H1 (cell line): ENCODE measurements around the gene SLIT3. TPM values are rescaled to one million over a fixed set of nuclear protein-coding genes. Genes with fewer than 3 reads are reported as not detected.

Experiments
- FOSL1 ChIP-seq: IDR thresholded peaks from 2 replicates; pipeline ENCODE4 v1.6.1; 2011; ENCODE audit warnings: mild to moderate bottlenecking, low read depth, low read length, moderate library complexity; ENCODE audit not compliant: insufficient read depth
- GTF2F1 ChIP-seq: IDR thresholded peaks from 2 replicates; pipeline ENCODE4 v1.6.1; 2012; ENCODE audit warnings: low read depth, low read length, improper control_type of control experiment, borderline replicate concordance
- KDM1A ChIP-seq: fragments of 200-600, 300-600 bp; sonication (generic); IDR thresholded peaks from 2 replicates; pipeline ENCODE4 v1.7.1; 2016; ENCODE audit warnings: mild to moderate bottlenecking, low read length, borderline replicate concordance
- MAFK ChIP-seq: IDR thresholded peaks from 2 replicates; pipeline ENCODE4 v1.6.1; 2012; ENCODE audit warnings: low read depth, mild to moderate bottlenecking, improper control_type of control experiment, low read length
- NRF1 ChIP-seq: IDR thresholded peaks from 2 replicates; pipeline ENCODE4 v1.6.1; 2011; ENCODE audit warnings: mild to moderate bottlenecking, low read depth, low read length, improper control_type of control experiment
- PHF8 ChIP-seq: fragments of 200-600 bp; sonication (generic); conservative IDR thresholded peaks from 2 replicates; pipeline ENCODE4 v1.7.1; 2012; ENCODE audit warnings: low read depth, mild to moderate bottlenecking, inconsistent platforms, low read length, moderate library complexity
- SAP30 ChIP-seq: fragments of 300-600 bp; sonication (generic); IDR thresholded peaks from 2 replicates; pipeline ENCODE4 v1.7.1; 2012; ENCODE audit warnings: low read length, moderate library complexity, mild to moderate bottlenecking, inconsistent platforms; ENCODE audit not compliant: insufficient read depth, insufficient replicate concordance
- TCF12 ChIP-seq: IDR thresholded peaks from 2 replicates; pipeline ENCODE4 v1.6.1; 2011; ENCODE audit warnings: low read depth, mild to moderate bottlenecking, low read length
- polyA plus RNA-seq, 7 experiments: library from polyadenylated mRNA; depleted of rRNA in 3 of 7; stranded (reverse) in 5 of 7; unstranded in 2 of 7; fragments of >200 nt in 5 of 7; fragments of 200-250 nt in 2 of 7; gene quantifications; 1 replicate in 5 of 7; 2 replicates in 1 of 7; 4 replicates in 1 of 7; pipeline versions ENCODE4 v1.2.1 to v1.2.3, GENCODE V29; 2011 to 2013; ENCODE audit warnings: missing spikeins in 2 of 7, mixed read lengths in 2 of 7
- total RNA-seq: library from RNA; stranded (reverse); fragmentation: NEBNext Ultra II Directional; extraction: Animal tissue kit (Norgen Biotek cat#: 25700); gene quantifications from 2 replicates; pipeline ENCODE4 v1.2.1, GENCODE V29; 2021
- TF ChIP-seq, protein P1 (sequence below), 3 experiments: IDR thresholded peaks; 1 replicate in 2 of 3; 2 replicates in 1 of 3; pipeline versions ENCODE4 v1.5.1 to v1.6.1; 2011; ENCODE audit warnings: low read length in 3 of 3, mild to moderate bottlenecking in 3 of 3, inconsistent platforms in 2 of 3, low read depth in 1 of 3, moderate library complexity in 1 of 3; ENCODE audit not compliant: insufficient read depth in 1 of 3; ENCODE audit errors: control extremely low read depth in 1 of 3

SLIT3 gene
- total and polyA plus RNA-seq, 2 of the 8 experiments (the other 6 are each of a cell fraction or from before 2014, with no cell fraction given), result 1.1 to 1.2 TPM

DNA sequence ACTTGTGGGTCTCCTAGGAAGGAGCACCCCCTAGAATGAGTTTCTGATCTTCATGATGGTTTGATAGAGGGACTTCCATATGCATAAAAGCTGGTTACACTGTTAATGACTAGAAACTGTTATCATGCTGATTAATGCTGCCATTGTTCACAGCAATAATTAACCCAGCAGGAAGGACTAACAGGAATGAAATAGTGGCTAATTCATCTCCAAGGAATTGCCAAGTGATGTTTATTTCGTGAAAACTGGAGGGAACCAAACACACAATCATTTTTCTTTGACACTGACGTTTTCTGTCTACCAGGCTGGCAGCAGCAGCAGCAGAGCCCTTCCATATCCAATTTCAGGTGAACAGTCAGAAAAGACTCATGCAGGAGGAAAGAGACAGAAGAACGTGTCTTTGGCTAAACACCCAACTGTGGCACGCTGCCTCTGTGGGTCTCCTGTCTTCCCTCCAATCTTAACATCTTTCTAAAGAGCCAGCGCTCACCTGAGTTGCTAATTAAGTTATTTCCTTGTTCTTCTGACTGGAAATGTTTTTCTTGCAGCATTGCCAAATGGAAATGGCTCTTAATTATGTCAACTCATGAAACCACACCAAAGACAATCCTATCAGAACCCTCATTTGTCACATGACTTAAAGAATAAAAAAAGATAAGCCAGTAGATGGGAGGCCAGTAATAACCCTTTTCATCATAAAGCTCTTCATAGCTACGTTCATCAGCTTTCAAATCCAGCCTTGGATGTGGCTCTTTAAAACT, 181.5 kb downstream of the SLIT3 start (continued):
- TF ChIP-seq, protein P1, sequence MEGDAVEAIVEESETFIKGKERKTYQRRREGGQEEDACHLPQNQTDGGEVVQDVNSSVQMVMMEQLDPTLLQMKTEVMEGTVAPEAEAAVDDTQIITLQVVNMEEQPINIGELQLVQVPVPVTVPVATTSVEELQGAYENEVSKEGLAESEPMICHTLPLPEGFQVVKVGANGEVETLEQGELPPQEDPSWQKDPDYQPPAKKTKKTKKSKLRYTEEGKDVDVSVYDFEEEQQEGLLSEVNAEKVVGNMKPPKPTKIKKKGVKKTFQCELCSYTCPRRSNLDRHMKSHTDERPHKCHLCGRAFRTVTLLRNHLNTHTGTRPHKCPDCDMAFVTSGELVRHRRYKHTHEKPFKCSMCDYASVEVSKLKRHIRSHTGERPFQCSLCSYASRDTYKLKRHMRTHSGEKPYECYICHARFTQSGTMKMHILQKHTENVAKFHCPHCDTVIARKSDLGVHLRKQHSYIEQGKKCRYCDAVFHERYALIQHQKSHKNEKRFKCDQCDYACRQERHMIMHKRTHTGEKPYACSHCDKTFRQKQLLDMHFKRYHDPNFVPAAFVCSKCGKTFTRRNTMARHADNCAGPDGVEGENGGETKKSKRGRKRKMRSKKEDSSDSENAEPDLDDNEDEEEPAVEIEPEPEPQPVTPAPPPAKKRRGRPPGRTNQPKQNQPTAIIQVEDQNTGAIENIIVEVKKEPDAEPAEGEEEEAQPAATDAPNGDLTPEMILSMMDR (IDR thresholded peaks at IDR 0.05; ENCODE audit: control extremely low read depth in 1 of 3, insufficient read depth in 1 of 3, low read depth in 1 of 3, low read length in 3 of 3), result no peak
- TF ChIP-seq MAFK (no peak), PHF8 (no peak), FOSL1 (no peak), TCF12 (no peak), NRF1 (no peak), KDM1A (no peak), GTF2F1 (no peak), SAP30 (no peak)
